SK-N-SH treated with all-trans-retinoic acid at 6 μM for 48 hours (cell line): Measurements from ENCODE around the gene INTS1.

ENCODE experiments used
- ARNTL ChIP-seq: fragments of 450-650 bp; formaldehyde crosslinking; IDR thresholded peaks from 2 replicates; pipeline ENCODE4 v1.5.0; 2020; ENCODE audit warnings: low read depth, mild to moderate bottlenecking, moderate library complexity, borderline replicate concordance
- CREB5 ChIP-seq: fragments of 250-450 bp; sonication (Bioruptor Pico); IDR thresholded peaks from 2 replicates; pipeline ENCODE4 v1.5.1; 2020; ENCODE audit warnings: low read depth, mild to moderate bottlenecking, moderate library complexity
- CSDC2 ChIP-seq: fragments of 250-450 bp; sonication (Bioruptor Pico); IDR thresholded peaks from 2 replicates; pipeline ENCODE4 v1.5.0; 2020; ENCODE audit warnings: mild to moderate bottlenecking, moderate library complexity
- CSRNP3 ChIP-seq: fragments of 250-450 bp; sonication (Bioruptor Pico); IDR thresholded peaks from 2 replicates; pipeline ENCODE4 v1.5.1; 2021; ENCODE audit warnings: mild to moderate bottlenecking, moderate library complexity
- ESRRG ChIP-seq: fragments of 250-450 bp; sonication (Bioruptor Pico); IDR thresholded peaks from 2 replicates; pipeline ENCODE4 v1.6.1; 2021; ENCODE audit warnings: mild to moderate bottlenecking
- GLIS3 ChIP-seq: fragments of 250-450 bp; sonication (Bioruptor Pico); IDR thresholded peaks from 2 replicates; pipeline ENCODE4 v1.5.0; 2020; ENCODE audit warnings: mild to moderate bottlenecking, moderate library complexity
- OSR1 ChIP-seq: fragments of 250-450 bp; sonication (Bioruptor Pico); IDR thresholded peaks from 2 replicates; pipeline ENCODE4 v1.8.0; 2022; ENCODE audit warnings: moderate library complexity, mild to moderate bottlenecking, inconsistent platforms
- PATZ1 ChIP-seq: fragments of 250-450 bp; sonication (Bioruptor Pico); IDR thresholded peaks from 2 replicates; pipeline ENCODE4 v1.8.0; 2020; ENCODE audit warnings: mild to moderate bottlenecking, moderate library complexity, borderline replicate concordance
- SNAI2 ChIP-seq: fragments of 250-450 bp; sonication (Bioruptor Pico); IDR thresholded peaks from 2 replicates; pipeline ENCODE4 v1.5.0; 2020; ENCODE audit warnings: mild to moderate bottlenecking, moderate library complexity
- TCF4 ChIP-seq: fragments of 250-450 bp; sonication (Bioruptor Pico); IDR thresholded peaks from 2 replicates; pipeline ENCODE4 v1.8.0; 2021; ENCODE audit warnings: mild to moderate bottlenecking, moderate library complexity, borderline replicate concordance
- TSHZ2 ChIP-seq: fragments of 250-450 bp; sonication (Bioruptor Pico); IDR thresholded peaks from 2 replicates; pipeline ENCODE4 v1.5.0; 2020; ENCODE audit warnings: mild to moderate bottlenecking, moderate library complexity

- TF ChIP-seq GLIS3 (no peak), ARNTL (CRISPR knock-in tag) (no peak), TCF4 (CRISPR knock-in tag) (no peak), CSDC2 (CRISPR knock-in tag) (no peak), CREB5 (CRISPR knock-in tag) (no peak), TSHZ2 (CRISPR knock-in tag) (no peak), CSRNP3 (CRISPR knock-in tag) (no peak), PATZ1 (CRISPR knock-in tag) (no peak), OSR1 (no peak), SNAI2 (no peak), ESRRG (no peak)
Observed at GRCh38 chr7:1476859-1477258, 27.3 kb downstream of the INTS1 start.
